Rectal smooth muscle tissue (tissue), 1 donor: Measurements from ENCODE around the gene LIN52.

Source experiments
- H3K27ac ChIP-seq: one replicate; pipeline ENCODE4 v1.7.0; 2013; ENCODE audit warnings: low read depth, low read length, inconsistent platforms
- H3K27me3 ChIP-seq: one replicate; pipeline ENCODE4 v1.7.0; 2013; ENCODE audit warnings: low read length; ENCODE audit not compliant: control insufficient read depth, insufficient read depth
- H3K36me3 ChIP-seq: one replicate; pipeline ENCODE4 v1.7.0; 2013; ENCODE audit warnings: low read length; ENCODE audit not compliant: control insufficient read depth, insufficient read depth
- H3K4me1 ChIP-seq: one replicate; pipeline ENCODE4 v1.7.0; 2013; ENCODE audit warnings: low read length; ENCODE audit not compliant: control insufficient read depth, insufficient read depth
- H3K4me3 ChIP-seq: one replicate; pipeline ENCODE4 v1.7.0; 2013; ENCODE audit warnings: low read length
- H3K9ac ChIP-seq: one replicate; pipeline ENCODE4 v1.7.0; 2013; ENCODE audit warnings: low read length

The LIN52 gene

GRCh38 chr14:74244115-74244514, 159.4 kb downstream of the LIN52 start:
- peaks cover 65% of the 10 kb centered on the region for H3K27me3 ChIP-seq
- no peak overlapping the region for H3K9ac ChIP-seq
- H3K27ac ChIP-seq: no peak overlapping the region
- no peak overlapping the region for H3K4me3 ChIP-seq
- no peaks in the 10 kb centered on the region for H3K36me3 ChIP-seq
- H3K4me1 ChIP-seq: no peaks in the 10 kb centered on the region

GRCh38 chr14:74245292-74245691, 160.5 kb downstream of the LIN52 start:
- H3K27me3 ChIP-seq: peaks cover 55% of the 10 kb centered on the region
- H3K9ac ChIP-seq: no peak overlapping the region
- H3K36me3 ChIP-seq: no peaks in the 10 kb centered on the region

DNA sequence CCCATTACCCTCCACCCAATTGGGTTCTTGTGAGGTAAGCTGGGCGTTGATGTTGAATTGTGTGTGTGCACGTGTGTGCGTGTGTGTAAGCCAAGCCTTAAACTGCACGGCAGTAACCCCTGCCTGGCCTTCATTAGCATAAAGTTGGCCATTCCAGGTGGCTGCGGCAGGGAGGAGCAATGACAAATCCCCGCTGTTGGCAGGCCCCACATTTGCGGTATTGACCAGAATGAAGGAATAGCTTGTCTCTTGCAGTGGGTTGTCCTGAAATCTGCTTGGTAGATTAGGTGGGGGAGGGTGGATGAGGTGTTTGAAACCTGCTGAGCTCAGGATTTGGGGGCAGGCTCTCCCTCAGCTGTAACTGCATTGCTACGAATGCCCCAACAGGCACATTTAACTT, 161.8 kb downstream of the LIN52 start:
- H3K27me3 ChIP-seq: peaks cover 43% of the 10 kb centered on the region

More at GRCh38 chr14:74245292-74245691, 160.5 kb downstream of the LIN52 start:
- Histone ChIP-seq H3K4me1 (no peaks in the 10 kb centered on the region), H3K27ac (no peak overlapping the region), H3K4me3 (no peak overlapping the region)

GRCh38 chr14:74248017-74248416, 163.3 kb downstream of the LIN52 start:
- peaks cover 33% of the 10 kb centered on the region for H3K27me3 ChIP-seq
- no peaks in the 10 kb centered on the region for H3K4me1 ChIP-seq
- no peak overlapping the region for H3K4me3 ChIP-seq
- no peaks in the 10 kb centered on the region for H3K36me3 ChIP-seq
- no peak overlapping the region for H3K9ac ChIP-seq
- H3K27ac ChIP-seq: no peak overlapping the region

More for the DNA sequence above, 161.8 kb downstream of the LIN52 start:
- no peaks in the 10 kb centered on the region for H3K4me1 ChIP-seq
- H3K36me3 ChIP-seq: no peaks in the 10 kb centered on the region
- H3K4me3 ChIP-seq: no peak overlapping the region
- H3K27ac ChIP-seq: no peak overlapping the region
- H3K9ac ChIP-seq: no peak overlapping the region

- Histone ChIP-seq H3K9ac (no peak overlapping the region), H3K36me3 (no peaks in the 10 kb centered on the region), H3K4me1 (no peaks in the 10 kb centered on the region), H3K27me3 (peaks cover 26% of the 10 kb centered on the region), H3K27ac (no peak overlapping the region), H3K4me3 (no peak overlapping the region)
These were observed 164.9 kb downstream of the LIN52 start for GRCh38 chr14:74249433-74250375.
